CD4-positive, CD25-positive, alpha-beta regulatory T cell (primary cell): ENCODE measurements around the gene ORM1. TPM values are rescaled to one million over a fixed set of nuclear protein-coding genes. Genes with fewer than 3 reads are reported as not detected.

Source experiments
- ATAC-seq, 2 donors: fragments of 150-1000 bp; cut with Tn5 transposase; one replicate each; pipeline ENCODE4 v1.10.0; 2021; ENCODE audit warnings: low read depth in 2 of 2, moderate number of reproducible peaks in 2 of 2, moderate library complexity in 1 of 2
- DNase-seq, 3 donors: peaks; one replicate each; pipeline versions ENCODE4 v3.0.0 to v3.0.0-alpha.2; 2012 to 2022; ENCODE audit warnings: mixed read lengths in 1 of 3
- H3K27ac ChIP-seq: one replicate; pipeline ENCODE4 v1.7.0; 2013; ENCODE audit warnings: mild to moderate bottlenecking, low read length; ENCODE audit not compliant: insufficient read depth, poor library complexity, severe bottlenecking
- H3K27me3 ChIP-seq: one replicate; pipeline ENCODE4 v1.7.0; 2013; ENCODE audit warnings: low read length; ENCODE audit not compliant: control insufficient read depth, insufficient read depth
- H3K36me3 ChIP-seq: one replicate; pipeline ENCODE4 v1.7.0; 2013; ENCODE audit warnings: mild to moderate bottlenecking, low read length, moderate library complexity; ENCODE audit not compliant: control insufficient read depth, insufficient read depth
- H3K4me1 ChIP-seq: 2 replicates; pipeline ENCODE4 v1.7.0; 2013; ENCODE audit warnings: mild to moderate bottlenecking, low read length; ENCODE audit not compliant: insufficient read depth, control insufficient read depth, poor library complexity, severe bottlenecking
- H3K4me3 ChIP-seq: one replicate; pipeline ENCODE4 v1.7.0; 2013; ENCODE audit warnings: low read depth, mild to moderate bottlenecking, low read length, moderate library complexity
- H3K9me3 ChIP-seq, 2 experiments: 1 replicate in 1 of 2; 2 replicates in 1 of 2; pipeline ENCODE4 v1.7.0; 2013; ENCODE audit warnings: low read length in 2 of 2, mild to moderate bottlenecking in 1 of 2, moderate library complexity in 1 of 2; ENCODE audit not compliant: control insufficient read depth in 2 of 2
- H3K27ac Mint-ChIP-seq, 3 donors: one replicate each; pipeline ENCODE4 v1.8.0; 2020 to 2022; ENCODE audit warnings: mild to moderate bottlenecking in 3 of 3, mixed read lengths in 3 of 3, moderate library complexity in 2 of 3
- H3K27me3 Mint-ChIP-seq: one replicate; pipeline ENCODE4 v1.8.0; 2022; ENCODE audit warnings: mild to moderate bottlenecking, mixed read lengths
- H3K36me3 Mint-ChIP-seq: one replicate; pipeline ENCODE4 v1.8.0; 2020; ENCODE audit warnings: mixed read lengths
- H3K4me1 Mint-ChIP-seq, 4 donors: one replicate each; pipeline ENCODE4 v1.8.0; 2020 to 2022; ENCODE audit warnings: mixed read lengths in 4 of 4, mild to moderate bottlenecking in 1 of 4
- H3K4me3 Mint-ChIP-seq, 4 donors: one replicate each; pipeline ENCODE4 v1.8.0; 2020 to 2022; ENCODE audit warnings: mild to moderate bottlenecking in 4 of 4, mixed read lengths in 4 of 4, moderate library complexity in 3 of 4
- H3K9me3 Mint-ChIP-seq, 7 donors: one replicate each; pipeline ENCODE4 v1.8.0; 2020 to 2022; ENCODE audit warnings: mixed read lengths in 7 of 7, mild to moderate bottlenecking in 3 of 7, moderate library complexity in 2 of 7
- polyA plus RNA-seq, 4 donors: library from polyadenylated mRNA; unstranded; fragments of 300-500 nt; fragmentation: Illumina TruSeq; gene quantifications; one replicate each; pipeline ENCODE4 v1.2.3, GENCODE V29; 2021
- total RNA-seq: library from RNA; stranded (reverse); gene quantifications from one replicate; pipeline ENCODE4 v1.2.3, GENCODE V29; 2022

ORM1 gene
- total and polyA plus RNA-seq, 5 donors from 2014 or later = not detected

GRCh38 chr9:114314256-114314867 is 8.5 kb upstream of the ORM1 start:
- no peak overlapping the region for H3K4me3 ChIP-seq
- ATAC-seq (no peak), DNase-seq (no peak)
- peaks cover 0 to 2% (median 0%) of the 10 kb centered on the region in 4 donors for H3K4me1 Mint-ChIP-seq
- no peak overlapping the region for H3K27ac Mint-ChIP-seq
- H3K9me3 ChIP-seq = no peaks in the 10 kb centered on the region
- H3K36me3 Mint-ChIP-seq = no peaks in the 10 kb centered on the region
- no peaks in the 10 kb centered on the region for H3K4me1 ChIP-seq
- no peak overlapping the region for H3K27ac ChIP-seq
- H3K4me3 Mint-ChIP-seq = no peak overlapping the region
- H3K27me3 ChIP-seq = no peaks in the 10 kb centered on the region
- no peaks in the 10 kb centered on the region for H3K36me3 ChIP-seq
- H3K27me3 Mint-ChIP-seq = peaks cover 14% of the 10 kb centered on the region
- H3K9me3 Mint-ChIP-seq = no peaks in the 10 kb centered on the region

- peaks cover 0 to 3% (median 0%) of the 10 kb centered on the region in 4 donors for H3K4me1 Mint-ChIP-seq
- H3K9me3 ChIP-seq = no peaks in the 10 kb centered on the region
- no peak overlapping the region for H3K27ac Mint-ChIP-seq
- H3K36me3 Mint-ChIP-seq = no peaks in the 10 kb centered on the region
- DNase-seq (no peak), ATAC-seq (no peak)
- H3K4me3 ChIP-seq = no peak overlapping the region
- no peaks in the 10 kb centered on the region for H3K27me3 ChIP-seq
- no peak overlapping the region for H3K27ac ChIP-seq
- H3K27me3 Mint-ChIP-seq = peaks cover 14% of the 10 kb centered on the region
- H3K4me1 ChIP-seq = no peaks in the 10 kb centered on the region
- H3K9me3 Mint-ChIP-seq = no peaks in the 10 kb centered on the region
- no peak overlapping the region for H3K4me3 Mint-ChIP-seq
- no peaks in the 10 kb centered on the region for H3K36me3 ChIP-seq
These were observed 7.8 kb upstream of the ORM1 start for GRCh38 chr9:114314881-114315722.

- Histone ChIP-seq H3K27ac (no peak overlapping the region), H3K4me1 (no peaks in the 10 kb centered on the region), H3K27me3 (no peaks in the 10 kb centered on the region), H3K9me3 (no peaks in the 10 kb centered on the region), H3K4me3 (no peak overlapping the region), H3K36me3 (no peaks in the 10 kb centered on the region)
- Mint-ChIP-seq H3K27ac (peak overlapping the region in 1 of 3 donors; percentile 10), H3K9me3 (no peaks in the 10 kb centered on the region), H3K4me1 (peaks cover 0 to 3% (median 0%) of the 10 kb centered on the region in 4 donors), H3K36me3 (no peaks in the 10 kb centered on the region), H3K27me3 (peaks cover 18% of the 10 kb centered on the region), H3K4me3 (no peak overlapping the region)
- ATAC-seq (no peak), DNase-seq (no peak)
These were observed 7.1 kb upstream of the ORM1 start for GRCh38 chr9:114315723-114316363.

GRCh38 chr9:114316605-114317230 is 6.2 kb upstream of the ORM1 start:
- Mint-ChIP-seq H3K36me3 (no peaks in the 10 kb centered on the region), H3K27ac (peak overlapping the region in 1 of 3 donors; percentile 10), H3K4me3 (no peak overlapping the region), H3K27me3 (peaks cover 19% of the 10 kb centered on the region), H3K4me1 (peaks cover 0 to 3% (median 0%) of the 10 kb centered on the region in 4 donors), H3K9me3 (no peaks in the 10 kb centered on the region)
- ATAC-seq (no peak), DNase-seq (no peak)
- H3K4me1 ChIP-seq = no peaks in the 10 kb centered on the region
- H3K36me3 ChIP-seq = no peaks in the 10 kb centered on the region
- no peaks in the 10 kb centered on the region for H3K27me3 ChIP-seq
- no peaks in the 10 kb centered on the region for H3K9me3 ChIP-seq
- no peak overlapping the region for H3K27ac ChIP-seq
- H3K4me3 ChIP-seq = no peak overlapping the region

- Histone ChIP-seq H3K4me3 (no peak overlapping the region), H3K4me1 (no peaks in the 10 kb centered on the region), H3K36me3 (no peaks in the 10 kb centered on the region), H3K27ac (no peak overlapping the region), H3K9me3 (no peaks in the 10 kb centered on the region), H3K27me3 (no peaks in the 10 kb centered on the region)
- no peaks in the 10 kb centered on the region for H3K36me3 Mint-ChIP-seq
- DNase-seq (no peak), ATAC-seq (no peak)
- H3K9me3 Mint-ChIP-seq = no peaks in the 10 kb centered on the region
- H3K4me1 Mint-ChIP-seq = peaks cover 0 to 3% (median 0%) of the 10 kb centered on the region in 4 donors
- H3K27ac Mint-ChIP-seq = peak overlapping the region in 1 of 3 donors; percentile 32
- peaks cover 24% of the 10 kb centered on the region for H3K27me3 Mint-ChIP-seq
- H3K4me3 Mint-ChIP-seq = no peak overlapping the region
These were observed 5.1 kb upstream of the ORM1 start for GRCh38 chr9:114317665-114318357.

GRCh38 chr9:114318416-114318815 is 4.5 kb upstream of the ORM1 start:
- H3K9me3 Mint-ChIP-seq = no peaks in the 10 kb centered on the region
- H3K27me3 ChIP-seq = no peaks in the 10 kb centered on the region
- H3K27ac ChIP-seq = no peak overlapping the region
- DNase-seq (no peak), ATAC-seq (no peak)
- H3K27me3 Mint-ChIP-seq = peaks cover 24% of the 10 kb centered on the region
- no peaks in the 10 kb centered on the region for H3K4me1 ChIP-seq
- no peak overlapping the region for H3K4me3 ChIP-seq
- H3K36me3 Mint-ChIP-seq = no peaks in the 10 kb centered on the region
- no peak overlapping the region for H3K27ac Mint-ChIP-seq
- H3K9me3 ChIP-seq = no peaks in the 10 kb centered on the region
- H3K4me3 Mint-ChIP-seq = no peak overlapping the region
- no peaks in the 10 kb centered on the region for H3K36me3 ChIP-seq
- H3K4me1 Mint-ChIP-seq = peaks cover 0 to 3% (median 0%) of the 10 kb centered on the region in 4 donors

- H3K4me3 ChIP-seq = no peak overlapping the region
- Mint-ChIP-seq H3K4me3 (no peak overlapping the region), H3K4me1 (peaks cover 0 to 3% (median 0%) of the 10 kb centered on the region in 4 donors), H3K9me3 (no peaks in the 10 kb centered on the region), H3K36me3 (no peaks in the 10 kb centered on the region), H3K27me3 (peaks cover 24% of the 10 kb centered on the region), H3K27ac (no peak overlapping the region)
- DNase-seq = no peak
- no peaks in the 10 kb centered on the region for H3K9me3 ChIP-seq
- ATAC-seq = no peak
- no peaks in the 10 kb centered on the region for H3K36me3 ChIP-seq
- H3K27ac ChIP-seq = no peak overlapping the region
- no peaks in the 10 kb centered on the region for H3K27me3 ChIP-seq
- no peaks in the 10 kb centered on the region for H3K4me1 ChIP-seq
These were observed 3.8 kb upstream of the ORM1 start for GRCh38 chr9:114319147-114319546.
